Esophagus squamous epithelium (tissue), 4 donors: ENCODE measurements around the gene SERPINA7.

Source experiments
- POLR2A ChIP-seq, 4 donors: fragments of 450-650 bp; IDR thresholded peaks; one replicate each; pipeline ENCODE4 v1.6.1; 2017; ENCODE audit warnings: antibody characterized with exemption in 4 of 4, mild to moderate bottlenecking in 4 of 4, moderate library complexity in 3 of 4
- TF ChIP-seq, protein P1 (sequence below), 6 experiments: fragments of 450-650 bp in 4 of 6; fragments of 200-600 bp in 2 of 6; sonication (generic) in 2 of 6; IDR thresholded peaks; one replicate each; pipeline ENCODE4 v1.5.1; 2016 to 2019; ENCODE audit warnings: antibody characterized with exemption in 6 of 6, mild to moderate bottlenecking in 4 of 6, moderate library complexity in 4 of 6

DNA sequence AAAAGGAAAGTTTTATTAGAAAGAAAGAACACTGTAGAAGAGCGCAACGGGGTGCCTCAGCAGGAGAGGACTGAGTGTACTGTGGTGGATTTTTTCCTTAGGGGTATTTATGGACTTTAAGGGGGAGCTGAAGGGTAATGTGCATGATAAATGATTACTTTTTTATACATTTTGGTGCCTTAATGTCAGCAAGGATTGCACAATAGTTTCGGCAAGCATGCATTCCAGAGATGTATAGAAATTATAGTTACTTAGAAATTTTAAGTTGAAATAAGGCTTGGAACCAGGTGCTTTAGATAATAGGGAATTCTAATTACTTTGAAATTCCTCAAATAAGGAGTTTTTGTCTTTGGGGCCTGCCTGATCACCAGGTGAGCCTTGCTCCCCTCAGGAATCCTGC lies 30.5 kb upstream of the SERPINA7 start:
- no peak for TF ChIP-seq POLR2A (IDR thresholded peaks at IDR 0.05)
- TF ChIP-seq, protein P1, sequence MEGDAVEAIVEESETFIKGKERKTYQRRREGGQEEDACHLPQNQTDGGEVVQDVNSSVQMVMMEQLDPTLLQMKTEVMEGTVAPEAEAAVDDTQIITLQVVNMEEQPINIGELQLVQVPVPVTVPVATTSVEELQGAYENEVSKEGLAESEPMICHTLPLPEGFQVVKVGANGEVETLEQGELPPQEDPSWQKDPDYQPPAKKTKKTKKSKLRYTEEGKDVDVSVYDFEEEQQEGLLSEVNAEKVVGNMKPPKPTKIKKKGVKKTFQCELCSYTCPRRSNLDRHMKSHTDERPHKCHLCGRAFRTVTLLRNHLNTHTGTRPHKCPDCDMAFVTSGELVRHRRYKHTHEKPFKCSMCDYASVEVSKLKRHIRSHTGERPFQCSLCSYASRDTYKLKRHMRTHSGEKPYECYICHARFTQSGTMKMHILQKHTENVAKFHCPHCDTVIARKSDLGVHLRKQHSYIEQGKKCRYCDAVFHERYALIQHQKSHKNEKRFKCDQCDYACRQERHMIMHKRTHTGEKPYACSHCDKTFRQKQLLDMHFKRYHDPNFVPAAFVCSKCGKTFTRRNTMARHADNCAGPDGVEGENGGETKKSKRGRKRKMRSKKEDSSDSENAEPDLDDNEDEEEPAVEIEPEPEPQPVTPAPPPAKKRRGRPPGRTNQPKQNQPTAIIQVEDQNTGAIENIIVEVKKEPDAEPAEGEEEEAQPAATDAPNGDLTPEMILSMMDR (IDR thresholded peaks at IDR 0.05), result no peak
